Measurements from ENCODE around the gene BAX. TPM values are rescaled to one million over a fixed set of nuclear protein-coding genes. Genes with fewer than 3 reads are reported as not detected.

BAX gene
- total and polyA plus RNA-seq, 9 of the 15 experiments (the other 6 are each of a cell fraction or from before 2014, with no cell fraction given): 3.2 to 95.4 (median 44.5) TPM

DNA sequence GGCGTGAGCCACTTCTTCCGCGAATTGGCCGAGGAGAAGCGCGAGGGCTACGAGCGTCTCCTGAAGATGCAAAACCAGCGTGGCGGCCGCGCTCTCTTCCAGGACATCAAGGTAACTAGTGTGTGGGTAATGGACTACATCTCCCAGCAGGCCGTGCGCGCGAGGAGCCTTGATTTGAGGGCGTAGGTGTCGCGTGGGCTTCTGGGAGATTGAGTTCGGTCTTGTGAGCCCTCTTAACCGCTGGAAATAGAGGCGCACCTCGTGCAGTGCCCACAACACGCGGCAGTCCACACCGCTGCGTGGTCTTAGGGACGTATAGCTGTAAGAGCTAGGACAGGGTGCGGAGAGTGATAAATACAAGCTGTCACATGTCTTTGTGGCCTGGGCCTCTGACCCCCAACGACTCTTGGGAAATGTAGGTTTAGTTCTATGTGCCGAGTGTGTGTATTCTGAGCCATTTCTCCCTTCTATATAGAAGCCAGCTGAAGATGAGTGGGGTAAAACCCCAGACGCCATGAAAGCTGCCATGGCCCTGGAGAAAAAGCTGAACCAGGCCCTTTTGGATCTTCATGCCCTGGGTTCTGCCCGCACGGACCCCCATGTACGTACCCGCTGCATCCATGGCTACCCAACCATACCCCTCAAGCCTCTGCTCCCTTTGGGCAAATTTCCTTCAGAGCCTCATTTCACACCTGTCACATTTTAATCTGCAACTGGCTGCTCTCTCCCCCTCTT, 11.3 kb downstream of the BAX start (continued):
- TF ChIP-seq, protein P1, sequence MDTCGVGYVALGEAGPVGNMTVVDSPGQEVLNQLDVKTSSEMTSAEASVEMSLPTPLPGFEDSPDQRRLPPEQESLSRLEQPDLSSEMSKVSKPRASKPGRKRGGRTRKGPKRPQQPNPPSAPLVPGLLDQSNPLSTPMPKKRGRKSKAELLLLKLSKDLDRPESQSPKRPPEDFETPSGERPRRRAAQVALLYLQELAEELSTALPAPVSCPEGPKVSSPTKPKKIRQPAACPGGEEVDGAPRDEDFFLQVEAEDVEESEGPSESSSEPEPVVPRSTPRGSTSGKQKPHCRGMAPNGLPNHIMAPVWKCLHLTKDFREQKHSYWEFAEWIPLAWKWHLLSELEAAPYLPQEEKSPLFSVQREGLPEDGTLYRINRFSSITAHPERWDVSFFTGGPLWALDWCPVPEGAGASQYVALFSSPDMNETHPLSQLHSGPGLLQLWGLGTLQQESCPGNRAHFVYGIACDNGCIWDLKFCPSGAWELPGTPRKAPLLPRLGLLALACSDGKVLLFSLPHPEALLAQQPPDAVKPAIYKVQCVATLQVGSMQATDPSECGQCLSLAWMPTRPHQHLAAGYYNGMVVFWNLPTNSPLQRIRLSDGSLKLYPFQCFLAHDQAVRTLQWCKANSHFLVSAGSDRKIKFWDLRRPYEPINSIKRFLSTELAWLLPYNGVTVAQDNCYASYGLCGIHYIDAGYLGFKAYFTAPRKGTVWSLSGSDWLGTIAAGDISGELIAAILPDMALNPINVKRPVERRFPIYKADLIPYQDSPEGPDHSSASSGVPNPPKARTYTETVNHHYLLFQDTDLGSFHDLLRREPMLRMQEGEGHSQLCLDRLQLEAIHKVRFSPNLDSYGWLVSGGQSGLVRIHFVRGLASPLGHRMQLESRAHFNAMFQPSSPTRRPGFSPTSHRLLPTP (IDR thresholded peaks at IDR 0.05; ENCODE audit: borderline replicate concordance, extremely low read depth, insufficient read length): no peak
- no peak for TF ChIP-seq NRF1 (conservative IDR thresholded peaks at IDR 0.05 in 1 of 2, IDR thresholded peaks at IDR 0.05 in 1 of 2)
- TF ChIP-seq NCOA1 (IDR thresholded peaks at IDR 0.05; ENCODE audit: low read depth): no peak
- no peak for TF ChIP-seq NR4A1 (CRISPR knock-in tag; IDR thresholded peaks at IDR 0.05)
- TF ChIP-seq NR4A1 (tag; IDR thresholded peaks at IDR 0.05): no peak
- 0 out of 2 replicates have a peak, but pooled peaks have one; percentile 47 for TF ChIP-seq RFX7 (CRISPR knock-in tag; IDR thresholded peaks at IDR 0.05)
- no peak for TF ChIP-seq ZBTB1 (CRISPR knock-in tag; IDR thresholded peaks at IDR 0.05; ENCODE audit: borderline replicate concordance, low read depth)
- no peak for TF ChIP-seq SRSF3 (IDR thresholded peaks at IDR 0.05; ENCODE audit: insufficient read depth, low read length)
- peak; percentile 16 for TF ChIP-seq POLR2AphosphoS2 (IDR thresholded peaks at IDR 0.05; ENCODE audit: low read length)
- TF ChIP-seq, protein P2, sequence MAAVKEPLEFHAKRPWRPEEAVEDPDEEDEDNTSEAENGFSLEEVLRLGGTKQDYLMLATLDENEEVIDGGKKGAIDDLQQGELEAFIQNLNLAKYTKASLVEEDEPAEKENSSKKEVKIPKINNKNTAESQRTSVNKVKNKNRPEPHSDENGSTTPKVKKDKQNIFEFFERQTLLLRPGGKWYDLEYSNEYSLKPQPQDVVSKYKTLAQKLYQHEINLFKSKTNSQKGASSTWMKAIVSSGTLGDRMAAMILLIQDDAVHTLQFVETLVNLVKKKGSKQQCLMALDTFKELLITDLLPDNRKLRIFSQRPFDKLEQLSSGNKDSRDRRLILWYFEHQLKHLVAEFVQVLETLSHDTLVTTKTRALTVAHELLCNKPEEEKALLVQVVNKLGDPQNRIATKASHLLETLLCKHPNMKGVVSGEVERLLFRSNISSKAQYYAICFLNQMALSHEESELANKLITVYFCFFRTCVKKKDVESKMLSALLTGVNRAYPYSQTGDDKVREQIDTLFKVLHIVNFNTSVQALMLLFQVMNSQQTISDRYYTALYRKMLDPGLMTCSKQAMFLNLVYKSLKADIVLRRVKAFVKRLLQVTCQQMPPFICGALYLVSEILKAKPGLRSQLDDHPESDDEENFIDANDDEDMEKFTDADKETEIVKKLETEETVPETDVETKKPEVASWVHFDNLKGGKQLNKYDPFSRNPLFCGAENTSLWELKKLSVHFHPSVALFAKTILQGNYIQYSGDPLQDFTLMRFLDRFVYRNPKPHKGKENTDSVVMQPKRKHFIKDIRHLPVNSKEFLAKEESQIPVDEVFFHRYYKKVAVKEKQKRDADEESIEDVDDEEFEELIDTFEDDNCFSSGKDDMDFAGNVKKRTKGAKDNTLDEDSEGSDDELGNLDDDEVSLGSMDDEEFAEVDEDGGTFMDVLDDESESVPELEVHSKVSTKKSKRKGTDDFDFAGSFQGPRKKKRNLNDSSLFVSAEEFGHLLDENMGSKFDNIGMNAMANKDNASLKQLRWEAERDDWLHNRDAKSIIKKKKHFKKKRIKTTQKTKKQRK (IDR thresholded peaks at IDR 0.05; ENCODE audit: borderline replicate concordance, low read depth, low read length): no peak
- TF ChIP-seq, protein P3, sequence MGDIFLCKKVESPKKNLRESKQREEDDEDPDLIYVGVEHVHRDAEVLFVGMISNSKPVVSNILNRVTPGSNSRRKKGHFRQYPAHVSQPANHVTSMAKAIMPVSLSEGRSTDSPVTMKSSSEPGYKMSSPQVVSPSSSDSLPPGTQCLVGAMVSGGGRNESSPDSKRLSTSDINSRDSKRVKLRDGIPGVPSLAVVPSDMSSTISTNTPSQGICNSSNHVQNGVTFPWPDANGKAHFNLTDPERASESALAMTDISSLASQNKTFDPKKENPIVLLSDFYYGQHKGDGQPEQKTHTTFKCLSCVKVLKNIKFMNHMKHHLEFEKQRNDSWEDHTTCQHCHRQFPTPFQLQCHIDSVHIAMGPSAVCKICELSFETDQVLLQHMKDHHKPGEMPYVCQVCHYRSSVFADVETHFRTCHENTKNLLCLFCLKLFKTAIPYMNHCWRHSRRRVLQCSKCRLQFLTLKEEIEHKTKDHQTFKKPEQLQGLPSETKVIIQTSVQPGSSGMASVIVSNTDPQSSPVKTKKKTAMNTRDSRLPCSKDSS (IDR thresholded peaks at IDR 0.05; ENCODE audit: low read depth, partially characterized antibody): no peak
- TF ChIP-seq NR2C1 (IDR thresholded peaks at IDR 0.05): peak; percentile 41
- no peak; the same call in 1 of the 2 replicates for TF ChIP-seq NR2C1 (tag; IDR thresholded peaks at IDR 0.05)
- TF ChIP-seq RBM15 (IDR thresholded peaks at IDR 0.05; ENCODE audit: insufficient read depth, low read length): no peak
- no peak for TF ChIP-seq TGIF2 (CRISPR knock-in tag; IDR thresholded peaks at IDR 0.05)
- TF ChIP-seq, protein P4, sequence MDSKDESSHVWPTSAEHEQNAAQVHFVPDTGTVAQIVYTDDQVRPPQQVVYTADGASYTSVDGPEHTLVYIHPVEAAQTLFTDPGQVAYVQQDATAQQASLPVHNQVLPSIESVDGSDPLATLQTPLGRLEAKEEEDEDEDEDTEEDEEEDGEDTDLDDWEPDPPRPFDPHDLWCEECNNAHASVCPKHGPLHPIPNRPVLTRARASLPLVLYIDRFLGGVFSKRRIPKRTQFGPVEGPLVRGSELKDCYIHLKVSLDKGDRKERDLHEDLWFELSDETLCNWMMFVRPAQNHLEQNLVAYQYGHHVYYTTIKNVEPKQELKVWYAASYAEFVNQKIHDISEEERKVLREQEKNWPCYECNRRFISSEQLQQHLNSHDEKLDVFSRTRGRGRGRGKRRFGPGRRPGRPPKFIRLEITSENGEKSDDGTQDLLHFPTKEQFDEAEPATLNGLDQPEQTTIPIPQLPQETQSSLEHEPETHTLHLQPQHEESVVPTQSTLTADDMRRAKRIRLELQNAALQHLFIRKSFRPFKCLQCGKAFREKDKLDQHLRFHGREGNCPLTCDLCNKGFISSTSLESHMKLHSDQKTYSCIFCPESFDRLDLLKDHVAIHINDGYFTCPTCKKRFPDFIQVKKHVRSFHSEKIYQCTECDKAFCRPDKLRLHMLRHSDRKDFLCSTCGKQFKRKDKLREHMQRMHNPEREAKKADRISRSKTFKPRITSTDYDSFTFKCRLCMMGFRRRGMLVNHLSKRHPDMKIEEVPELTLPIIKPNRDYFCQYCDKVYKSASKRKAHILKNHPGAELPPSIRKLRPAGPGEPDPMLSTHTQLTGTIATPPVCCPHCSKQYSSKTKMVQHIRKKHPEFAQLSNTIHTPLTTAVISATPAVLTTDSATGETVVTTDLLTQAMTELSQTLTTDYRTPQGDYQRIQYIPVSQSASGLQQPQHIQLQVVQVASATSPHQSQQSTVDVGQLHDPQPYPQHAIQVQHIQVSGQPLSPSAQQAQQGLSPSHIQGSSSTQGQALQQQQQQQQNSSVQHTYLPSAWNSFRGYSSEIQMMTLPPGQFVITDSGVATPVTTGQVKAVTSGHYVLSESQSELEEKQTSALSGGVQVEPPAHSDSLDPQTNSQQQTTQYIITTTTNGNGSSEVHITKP (IDR thresholded peaks at IDR 0.05; ENCODE audit: partially characterized antibody): no peak
